ENCODE results near the gene ZBTB32.
A peak's percentile ranks its signal among the peaks of the same experiment; 100 is the strongest.
"Not testable (repeated sequence)": the region's sequence is repeated elsewhere in the genome, so short reads cannot be mapped to it uniquely, and the experiment has no call there.

Gene ZBTB32

DNA sequence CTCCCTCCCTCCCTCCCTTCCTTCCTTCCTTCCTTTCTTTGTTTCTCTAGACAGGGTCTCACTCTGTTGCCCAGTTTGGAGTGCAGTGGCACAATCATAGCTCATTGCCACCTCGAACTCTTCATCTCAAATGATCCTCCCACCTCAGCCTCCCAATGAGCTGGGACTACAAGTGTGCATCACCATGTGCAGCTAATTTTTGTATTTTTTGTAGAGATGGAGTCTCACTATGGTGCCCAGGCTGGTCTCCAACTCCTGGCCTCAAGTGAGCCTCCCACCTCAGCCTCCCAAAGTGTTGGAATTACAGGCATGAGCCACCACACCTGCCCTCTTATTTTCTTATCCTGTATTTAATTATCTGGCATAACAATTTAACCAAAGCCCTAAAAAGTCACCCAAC, 33.7 kb upstream of the ZBTB32 start:
- POLR2A ChIA-PET (ENCODE audit: low non-redundant PET) = no interaction called here
- no peak for DNase-seq (ENCODE audit: low spot score)
- no peak overlapping the region for H3K27ac ChIP-seq
- no peak for TF ChIP-seq CTCF (conservative IDR thresholded peaks at IDR 0.05; ENCODE audit: low read depth)
- CTCF ChIA-PET = no interaction called here

DNA sequence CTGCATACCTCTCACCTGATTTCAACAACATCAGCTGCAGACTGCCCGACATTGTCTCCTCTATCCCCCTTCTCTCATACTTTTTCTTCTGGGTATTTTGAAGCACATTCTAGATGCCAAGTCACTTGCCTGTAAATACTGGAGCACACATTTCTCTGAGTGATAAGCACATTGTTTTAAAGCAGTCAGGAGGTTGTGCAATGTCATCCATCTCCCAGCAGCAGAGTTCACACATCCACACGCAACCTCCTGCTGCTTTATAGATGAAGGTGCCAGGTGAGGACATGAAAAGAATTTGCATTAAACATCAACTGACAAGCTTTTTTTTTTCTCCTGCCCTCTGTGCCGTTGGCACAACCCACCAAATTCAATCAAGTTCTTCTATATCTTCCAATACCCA, 32.5 kb upstream of the ZBTB32 start:
- ChIA-PET POLR2A (ENCODE audit: low non-redundant PET) (no interaction called here), CTCF (no interaction called here)
- no peak overlapping the region for H3K27ac ChIP-seq
- DNase-seq (ENCODE audit: low spot score) = no peak
- TF ChIP-seq CTCF (conservative IDR thresholded peaks at IDR 0.05; ENCODE audit: low read depth) = no peak

DNA sequence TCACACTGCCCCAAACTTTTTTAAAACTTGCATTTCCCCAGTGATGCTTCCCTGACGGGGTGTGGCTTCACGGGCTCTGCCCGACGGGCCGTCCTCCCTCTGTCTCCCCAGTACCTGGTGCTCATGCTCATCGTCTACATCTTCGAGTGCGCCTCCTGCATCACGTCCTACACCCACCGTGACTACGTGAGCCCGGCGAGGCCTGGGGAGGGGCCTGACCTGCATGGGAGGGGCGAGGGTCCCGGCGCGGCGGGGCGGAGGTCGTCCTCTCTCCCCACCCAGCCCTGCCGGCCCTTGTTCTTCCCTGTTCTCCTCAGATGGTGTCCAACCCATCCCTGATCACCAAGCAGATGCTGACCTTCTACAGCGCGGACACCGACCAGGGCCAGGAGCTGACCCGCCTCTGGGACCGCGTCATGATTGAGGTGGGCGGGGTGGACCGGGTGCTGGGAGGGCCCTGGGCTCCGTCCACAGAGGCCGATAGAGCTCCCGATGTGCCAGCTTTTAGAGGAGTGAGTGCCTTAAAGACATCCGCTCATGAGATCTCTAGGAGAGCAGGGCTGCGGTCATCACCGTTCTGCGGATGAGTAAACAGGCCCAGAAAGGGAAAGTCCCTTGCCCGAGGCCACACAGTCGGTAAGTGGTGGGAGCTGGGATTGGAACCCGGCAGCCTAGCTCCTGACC, 31.1 kb upstream of the ZBTB32 start:
- peak; percentile 26 for DNase-seq (ENCODE audit: low spot score)
- TF ChIP-seq CTCF (conservative IDR thresholded peaks at IDR 0.05; ENCODE audit: low read depth) = no peak
- no peak overlapping the region for H3K27ac ChIP-seq
- CTCF ChIA-PET = interaction anchor here (0.6 to 1.0 kb wide), 2 partner anchors 20 to 147 kb away, joined by 4 to 5 read pairs; no protein-coding TSS in a partner anchor
- POLR2A ChIA-PET (ENCODE audit: low non-redundant PET) = no interaction called here

DNA sequence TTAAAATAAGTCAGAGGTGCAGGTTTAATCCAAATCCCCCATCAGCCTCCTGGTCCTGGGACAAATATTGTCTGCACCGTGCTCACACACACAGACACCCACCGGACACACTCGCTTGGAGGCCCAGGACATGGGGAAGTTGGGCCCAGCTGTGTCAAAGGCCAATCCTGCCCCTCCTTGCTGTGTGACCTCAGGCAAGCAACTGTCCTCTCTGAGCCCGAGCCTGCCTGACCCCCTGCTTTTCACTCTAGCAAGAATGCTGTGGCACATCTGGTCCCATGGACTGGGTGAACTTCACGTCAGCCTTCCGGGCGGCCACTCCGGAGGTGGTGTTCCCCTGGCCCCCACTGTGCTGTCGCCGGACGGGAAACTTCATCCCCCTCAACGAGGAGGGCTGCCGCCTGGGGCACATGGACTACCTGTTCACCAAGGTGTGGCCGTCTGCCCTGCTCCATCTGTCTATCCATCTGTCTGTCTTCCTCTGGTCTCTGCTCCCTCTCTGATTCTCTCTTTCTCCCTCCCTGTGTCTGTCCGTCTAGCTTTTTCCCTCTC, 28.7 kb upstream of the ZBTB32 start:
- TF ChIP-seq CTCF (conservative IDR thresholded peaks at IDR 0.05; ENCODE audit: low read depth) = no peak
- CTCF ChIA-PET = interaction anchor here (0.7 kb wide), 1 partner anchor 133 kb away, joined by 9 read pairs; no protein-coding TSS in a partner anchor
- H3K27ac ChIP-seq = no peak overlapping the region
- POLR2A ChIA-PET (ENCODE audit: low non-redundant PET) = interaction anchor here (0.6 kb wide), 1 partner anchor 27 kb away, joined by 3 read pairs; no protein-coding TSS in a partner anchor
- no peak for DNase-seq (ENCODE audit: low spot score)

DNA sequence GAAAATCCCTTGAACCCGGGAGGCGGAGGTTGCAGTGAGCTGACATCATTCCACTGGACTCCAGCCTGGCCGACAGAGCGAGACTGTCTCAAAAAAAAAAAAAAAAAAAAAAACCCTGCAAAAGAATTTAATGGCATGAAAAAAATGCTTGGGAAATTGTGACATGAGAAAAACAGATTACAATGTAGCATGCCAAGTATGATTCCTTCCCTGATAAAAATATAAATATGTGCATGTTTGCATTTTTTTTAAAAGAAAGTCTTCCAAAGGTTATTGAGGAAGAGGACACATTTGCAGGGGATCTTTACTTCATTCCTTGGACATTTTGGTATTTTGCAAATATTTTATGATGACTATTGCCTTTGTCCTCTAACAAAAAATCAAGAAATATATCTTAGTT, 14.5 kb upstream of the ZBTB32 start:
- ChIA-PET POLR2A (ENCODE audit: low non-redundant PET) (interaction anchor here (0.6 kb wide), 1 partner anchor 286 kb away, joined by 4 read pairs; no protein-coding TSS in a partner anchor), CTCF (no interaction called here)
- no peak for DNase-seq (ENCODE audit: low spot score)
- no peak overlapping the region for H3K27ac ChIP-seq
- TF ChIP-seq CTCF (conservative IDR thresholded peaks at IDR 0.05; ENCODE audit: low read depth) = no peak

- CTCF ChIA-PET; DNase-seq (ENCODE audit: low spot score); POLR2A ChIA-PET (ENCODE audit: low non-redundant PET); H3K27ac ChIP-seq: not testable (repeated sequence)
Observed at GRCh38 chr19:35691106-35691505, 13.3 kb upstream of the ZBTB32 start.

DNA sequence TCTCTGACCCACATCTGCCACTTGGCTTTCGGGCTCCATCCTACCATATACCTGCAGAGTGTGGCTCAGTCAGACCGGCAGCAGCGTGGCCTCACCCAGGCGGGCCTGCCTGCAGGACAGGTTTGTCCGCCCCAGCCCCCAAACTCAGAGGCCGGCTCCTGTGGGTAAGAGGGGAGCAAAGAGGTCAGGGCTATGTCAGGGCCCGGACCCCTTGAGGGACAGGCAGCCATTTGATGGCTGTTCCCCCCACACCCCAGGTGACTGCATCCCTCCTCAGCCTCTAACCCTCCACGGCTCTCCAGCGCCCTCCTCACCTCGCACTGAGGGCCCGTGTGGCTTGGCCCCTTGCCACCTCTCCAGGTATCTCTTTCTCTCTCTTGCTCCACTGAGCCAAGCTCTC, 12.3 kb upstream of the ZBTB32 start:
- ChIA-PET POLR2A (ENCODE audit: low non-redundant PET) (no interaction called here), CTCF (interaction anchor here (0.6 kb wide), 1 partner anchor 181 kb away, joined by 3 read pairs; no protein-coding TSS in a partner anchor)
- TF ChIP-seq CTCF (conservative IDR thresholded peaks at IDR 0.05; ENCODE audit: low read depth) = no peak
- DNase-seq (ENCODE audit: low spot score) = no peak
- no peak overlapping the region for H3K27ac ChIP-seq

Measured in RWPE1 (cell line).